GM23248 (cell line): Measurements from ENCODE around the gene TRIML2.

Experiments used
- EZH2 ChIP-seq: fragments of 200-600 bp; sonication (generic); IDR thresholded peaks from 2 replicates; pipeline ENCODE4 v1.6.1; 2018; ENCODE audit warnings: antibody characterized with exemption, mild to moderate bottlenecking; ENCODE audit not compliant: insufficient read depth, poor library complexity, severe bottlenecking
- EZH2phosphoT487 ChIP-seq: fragments of 200-600 bp; sonication (generic); IDR thresholded peaks from 2 replicates; pipeline ENCODE4 v1.6.1; 2018; ENCODE audit warnings: antibody characterized with exemption, moderate library complexity, mild to moderate bottlenecking, low read depth; ENCODE audit not compliant: insufficient read depth

DNA sequence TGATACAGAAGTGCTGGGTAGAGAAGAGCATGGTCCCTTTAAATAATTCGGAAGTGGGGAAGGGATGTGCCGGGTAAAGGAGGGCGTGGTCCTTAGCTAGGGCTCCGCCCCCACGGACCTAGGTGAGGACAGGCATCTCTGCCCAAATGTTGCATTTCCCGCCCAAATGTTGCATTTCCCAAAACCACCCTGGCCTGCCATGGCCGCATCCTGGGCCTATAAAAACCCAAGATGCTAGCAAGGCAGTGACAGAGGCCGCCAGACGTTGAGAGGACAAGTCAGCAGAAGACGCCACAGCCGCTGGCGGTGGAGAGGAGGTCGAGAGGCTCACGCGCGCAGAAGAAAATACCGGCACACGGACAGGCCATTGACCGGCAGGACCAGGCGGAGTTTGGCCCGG is 67.7 kb downstream of the TRIML2 start:
- TF ChIP-seq EZH2, result no peak
- no peak for TF ChIP-seq EZH2phosphoT487
